Esophagus squamous epithelium (tissue), 4 donors: ENCODE measurements around the gene FRMPD2.

Experiments
- POLR2A ChIP-seq, 4 donors: fragments of 450-650 bp; IDR thresholded peaks; one replicate each; pipeline ENCODE4 v1.6.1; 2017; ENCODE audit warnings: antibody characterized with exemption in 4 of 4, mild to moderate bottlenecking in 4 of 4, moderate library complexity in 3 of 4
- TF ChIP-seq, protein P1 (sequence below), 6 experiments: fragments of 450-650 bp in 4 of 6; fragments of 200-600 bp in 2 of 6; sonication (generic) in 2 of 6; IDR thresholded peaks; one replicate each; pipeline ENCODE4 v1.5.1; 2016 to 2019; ENCODE audit warnings: antibody characterized with exemption in 6 of 6, mild to moderate bottlenecking in 4 of 6, moderate library complexity in 4 of 6

DNA sequence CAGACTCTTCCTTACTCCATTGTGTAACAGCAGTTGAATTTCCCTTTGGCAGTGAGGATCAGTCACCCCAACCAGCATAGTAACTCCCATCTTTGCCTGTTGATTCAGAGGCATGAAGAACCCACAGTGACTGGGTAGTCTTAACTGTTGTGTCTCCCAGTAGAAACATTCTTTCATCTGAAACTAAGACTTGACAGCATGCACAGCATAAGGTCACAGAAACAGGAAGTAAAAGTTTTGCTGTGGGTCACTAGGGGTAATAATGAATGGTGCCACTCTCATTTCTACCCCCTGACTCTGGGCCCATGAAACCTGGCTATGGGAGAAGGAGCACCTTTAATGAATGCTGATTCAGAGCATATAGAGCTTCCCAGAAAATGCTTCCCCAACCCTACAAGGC, 8.3 kb upstream of the FRMPD2 start:
- TF ChIP-seq, protein P1, sequence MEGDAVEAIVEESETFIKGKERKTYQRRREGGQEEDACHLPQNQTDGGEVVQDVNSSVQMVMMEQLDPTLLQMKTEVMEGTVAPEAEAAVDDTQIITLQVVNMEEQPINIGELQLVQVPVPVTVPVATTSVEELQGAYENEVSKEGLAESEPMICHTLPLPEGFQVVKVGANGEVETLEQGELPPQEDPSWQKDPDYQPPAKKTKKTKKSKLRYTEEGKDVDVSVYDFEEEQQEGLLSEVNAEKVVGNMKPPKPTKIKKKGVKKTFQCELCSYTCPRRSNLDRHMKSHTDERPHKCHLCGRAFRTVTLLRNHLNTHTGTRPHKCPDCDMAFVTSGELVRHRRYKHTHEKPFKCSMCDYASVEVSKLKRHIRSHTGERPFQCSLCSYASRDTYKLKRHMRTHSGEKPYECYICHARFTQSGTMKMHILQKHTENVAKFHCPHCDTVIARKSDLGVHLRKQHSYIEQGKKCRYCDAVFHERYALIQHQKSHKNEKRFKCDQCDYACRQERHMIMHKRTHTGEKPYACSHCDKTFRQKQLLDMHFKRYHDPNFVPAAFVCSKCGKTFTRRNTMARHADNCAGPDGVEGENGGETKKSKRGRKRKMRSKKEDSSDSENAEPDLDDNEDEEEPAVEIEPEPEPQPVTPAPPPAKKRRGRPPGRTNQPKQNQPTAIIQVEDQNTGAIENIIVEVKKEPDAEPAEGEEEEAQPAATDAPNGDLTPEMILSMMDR (IDR thresholded peaks at IDR 0.05) = no peak
- TF ChIP-seq POLR2A (IDR thresholded peaks at IDR 0.05) = no peak
